IMR-90 (cell line): Measurements from ENCODE around the gene BCKDK. TPM values are rescaled to one million over a fixed set of nuclear protein-coding genes. Genes with fewer than 3 reads are reported as not detected.

Experiments used
- ATAC-seq: fragments of 200-7000 bp; cut with Tn5 transposase; 2 replicates; pipeline ENCODE4 v1.9.1; 2020; ENCODE audit warnings: low read depth, mild to moderate bottlenecking, moderate library complexity
- BruUV-seq: library from RNA; stranded (reverse); fragments of 400-500 nt; replicated peaks from 2 replicates; lab custom pipeline; 2021; lab: Mats Ljungman, UMichigan
- CTCF ChIA-PET: fragments of 300-600 bp; formaldehyde crosslinking; extraction: SDS; loops from one replicate; lab custom pipeline; 2021; ENCODE audit warnings: antibody characterized with exemption; lab: Yijun Ruan, JAX
- POLR2A ChIA-PET: fragments of 300-600 bp; sonication (Branson Sonifier 250); formaldehyde crosslinking; loops from one replicate; lab custom pipeline; 2022; ENCODE audit warnings: antibody characterized with exemption; ENCODE audit not compliant: unreplicated experiment; lab: Charles Lee
- DNase-seq: peaks from one replicate; pipeline ENCODE4 v3.0.0; 2013
- H2AFZ ChIP-seq: replicated peaks from 2 replicates; pipeline ENCODE3; 2013; ENCODE audit warnings: low read length, mild to moderate bottlenecking; ENCODE audit not compliant: poor library complexity
- H2AK5ac ChIP-seq: 2 replicates; pipeline ENCODE4 v1.6.1; 2013; ENCODE audit warnings: low read depth, low read length, inconsistent platforms
- H2AK9ac ChIP-seq: replicated peaks from 2 replicates; pipeline ENCODE3; 2013; ENCODE audit warnings: mild to moderate bottlenecking, low read depth, low read length, moderate library complexity; ENCODE audit not compliant: poor library complexity
- H2BK120ac ChIP-seq: 2 replicates; pipeline ENCODE4 v1.6.1; 2013; ENCODE audit warnings: low read depth, low read length, inconsistent platforms
- H2BK15ac ChIP-seq: 3 replicates; pipeline ENCODE4 v1.6.1; 2013; ENCODE audit warnings: low read depth, low read length, inconsistent platforms
- H2BK20ac ChIP-seq: 2 replicates; pipeline ENCODE4 v1.6.1; 2013; ENCODE audit warnings: low read depth, mild to moderate bottlenecking, inconsistent platforms, low read length, moderate library complexity
- H2BK5ac ChIP-seq: 2 replicates; pipeline ENCODE4 v1.6.1; 2013; ENCODE audit warnings: mild to moderate bottlenecking, low read depth, low read length, inconsistent platforms; ENCODE audit not compliant: poor library complexity, severe bottlenecking
- H3K14ac ChIP-seq: replicated peaks from 2 replicates; pipeline ENCODE4 v1.6.1; 2013; ENCODE audit warnings: low read depth, low read length, inconsistent platforms
- H3K18ac ChIP-seq: 2 replicates; pipeline ENCODE4 v1.6.1; 2013; ENCODE audit warnings: low read depth, low read length, control low read depth
- H3K23ac ChIP-seq: 2 replicates; pipeline ENCODE4 v1.6.1; 2013; ENCODE audit warnings: low read depth, low read length, inconsistent platforms
- H3K27ac ChIP-seq: 2 replicates; pipeline ENCODE4 v1.5.1; 2013; ENCODE audit warnings: mild to moderate bottlenecking, control low read depth, low read length; ENCODE audit not compliant: insufficient read depth
- H3K27me3 ChIP-seq: 2 replicates; pipeline ENCODE4 v1.6.1; 2013; ENCODE audit warnings: low read length; ENCODE audit not compliant: control insufficient read depth, insufficient read depth
- H3K36me3 ChIP-seq: 2 replicates; pipeline ENCODE4 v1.6.1; 2013; ENCODE audit warnings: low read length, mixed read lengths; ENCODE audit not compliant: control insufficient read depth, insufficient read depth
- H3K4ac ChIP-seq: 2 replicates; pipeline ENCODE4 v1.6.1; 2013; ENCODE audit warnings: low read depth, low read length, inconsistent platforms
- H3K4me1 ChIP-seq: 2 replicates; pipeline ENCODE4 v1.6.1; 2013; ENCODE audit warnings: low read length, mixed read lengths; ENCODE audit not compliant: control insufficient read depth, insufficient read depth
- H3K4me2 ChIP-seq: 2 replicates; pipeline ENCODE4 v1.6.1; 2013; ENCODE audit warnings: low read depth, mild to moderate bottlenecking, control low read depth, low read length, moderate library complexity
- H3K4me3 ChIP-seq: 2 replicates; pipeline ENCODE4 v1.5.1; 2013; ENCODE audit warnings: low read depth, mild to moderate bottlenecking, control low read depth, low read length, moderate library complexity; ENCODE audit not compliant: insufficient read depth
- H3K56ac ChIP-seq: 2 replicates; pipeline ENCODE4 v1.6.1; 2013; ENCODE audit warnings: low read length, inconsistent platforms; ENCODE audit not compliant: insufficient read depth; ENCODE audit errors: extremely low read depth
- H3K79me1 ChIP-seq, 2 experiments: 2 replicates each; pipeline ENCODE4 v1.6.1; 2013; ENCODE audit warnings: low read length in 2 of 2, inconsistent platforms in 1 of 2, low read depth in 1 of 2
- H3K9ac ChIP-seq: 2 replicates; pipeline ENCODE4 v1.6.1; 2013; ENCODE audit warnings: low read depth, low read length, control low read depth
- H3K9me1 ChIP-seq: 2 replicates; pipeline ENCODE4 v1.6.1; 2013; ENCODE audit warnings: low read length, inconsistent platforms; ENCODE audit not compliant: insufficient read depth
- H3K9me3 ChIP-seq: 2 replicates; pipeline ENCODE4 v1.6.1; 2013; ENCODE audit warnings: low read length; ENCODE audit not compliant: control insufficient read depth, insufficient read depth
- H4K20me1 ChIP-seq: 2 replicates; pipeline ENCODE4 v1.6.1; 2013; ENCODE audit warnings: low read length, inconsistent platforms; ENCODE audit not compliant: insufficient read depth
- H4K5ac ChIP-seq: 2 replicates; pipeline ENCODE4 v1.6.1; 2013; ENCODE audit warnings: mild to moderate bottlenecking, low read depth, low read length, control low read depth
- H4K8ac ChIP-seq, 2 experiments: 2 replicates each; pipeline ENCODE4 v1.6.1; 2013; ENCODE audit warnings: low read depth in 2 of 2, low read length in 2 of 2, control low read depth in 1 of 2, inconsistent platforms in 1 of 2
- H4K91ac ChIP-seq: 2 replicates; pipeline ENCODE4 v1.6.1; 2013; ENCODE audit warnings: low read depth, low read length, inconsistent platforms; ENCODE audit not compliant: insufficient read depth
- CEBPB ChIP-seq: IDR thresholded peaks from 2 replicates; pipeline ENCODE4 v1.6.1; 2012; ENCODE audit warnings: low read depth, low read length, improper control_type of control experiment
- CHD1 ChIP-seq: IDR thresholded peaks from 2 replicates; pipeline ENCODE4 v1.6.1; 2012; ENCODE audit warnings: low read depth, low read length, improper control_type of control experiment
- FOS ChIP-seq: fragments of 150-350 bp; IDR thresholded peaks from 2 replicates; pipeline ENCODE4 v1.6.1; 2016; ENCODE audit warnings: low read depth, low read length
- MAFK ChIP-seq: IDR thresholded peaks from 2 replicates; pipeline ENCODE4 v1.6.1; 2012; ENCODE audit warnings: low read depth, low read length, improper control_type of control experiment
- MAZ ChIP-seq: IDR thresholded peaks from 2 replicates; pipeline ENCODE4 v1.6.1; 2012; ENCODE audit warnings: low read depth, mild to moderate bottlenecking, low read length, improper control_type of control experiment, moderate library complexity, borderline replicate concordance
- MXI1 ChIP-seq: IDR thresholded peaks from 2 replicates; pipeline ENCODE4 v1.6.1; 2012; ENCODE audit warnings: low read depth, mild to moderate bottlenecking, low read length, moderate library complexity, borderline replicate concordance
- NFE2L2 ChIP-seq: fragments of 150-350 bp; IDR thresholded peaks from 2 replicates; pipeline ENCODE4 v1.6.1; 2016; ENCODE audit warnings: low read depth, mild to moderate bottlenecking, low read length
- POLR2A ChIP-seq: IDR thresholded peaks from 2 replicates; pipeline ENCODE4 v1.6.1; 2012; ENCODE audit warnings: mild to moderate bottlenecking, low read depth, low read length
- RAD21 ChIP-seq: IDR thresholded peaks from 2 replicates; pipeline ENCODE4 v1.6.1; 2012; ENCODE audit warnings: low read length, improper control_type of control experiment
- RCOR1 ChIP-seq: IDR thresholded peaks from 2 replicates; pipeline ENCODE4 v1.6.1; 2012; ENCODE audit warnings: mild to moderate bottlenecking, low read length, improper control_type of control experiment; ENCODE audit not compliant: insufficient replicate concordance
- RFX5 ChIP-seq: IDR thresholded peaks from 2 replicates; pipeline ENCODE4 v1.8.0; 2012; ENCODE audit warnings: low read depth, mild to moderate bottlenecking, low read length, moderate library complexity
- SMC3 ChIP-seq: fragments of 150-350 bp; IDR thresholded peaks from 2 replicates; pipeline ENCODE4 v1.6.1; 2016; ENCODE audit warnings: low read depth, mild to moderate bottlenecking, antibody characterized with exemption, low read length, moderate library complexity
- whole genome bisulfite sequencing, 2 experiments: methylation state at CpG; one replicate each; pipeline versions ENCODE4 v1.1.5 to v1.1.7; 2013; ENCODE audit warnings: missing lambda C conversion rate in 2 of 2; ENCODE audit not compliant: insufficient read length in 1 of 2; ENCODE audit errors: extremely low coverage in 2 of 2; 5-methylcytosine and 5-hydroxymethylcytosine counted together
- dilution Hi-C: fragments of 300-500 bp; cut with HindIII; formaldehyde crosslinking; loops from one replicate; pipeline ENCODE4 v1.14.3; 2018; ENCODE audit warnings: low sequenced_read_pairs; ENCODE audit not compliant: unreplicated experiment
- in situ Hi-C: fragments of 300-500 bp; cut with MboI; formaldehyde crosslinking; loops from 3 replicates; pipeline ENCODE4 v1.14.3; 2019; ENCODE audit warnings: low sequenced_read_pairs, inconsistent platforms, mixed read lengths
- intact Hi-C: fragments of 100-400 bp; cut with micrococcal nuclease; formaldehyde crosslinking; loops from 2 replicates; pipeline ENCODE4 v1.10.0; 2022
- polyA plus RNA-seq, 3 experiments: library from polyadenylated mRNA; depleted of rRNA; stranded (reverse); fragments of >200 nt; gene quantifications; 2 replicates each; pipeline ENCODE4 v1.2.3, GENCODE V29; 2012; ENCODE audit warnings: low replicate concordance in 1 of 3
- total RNA-seq: library from RNA; depleted of rRNA; stranded (reverse); fragments of >200 nt; gene quantifications from 2 replicates; pipeline ENCODE4 v1.2.3, GENCODE V29; 2012
- TF ChIP-seq, protein P1 (sequence below): fragments of 150-350 bp; IDR thresholded peaks from 2 replicates; pipeline ENCODE4 v1.6.1; 2016; ENCODE audit warnings: low read depth, mild to moderate bottlenecking, low read length, moderate library complexity, borderline replicate concordance
- TF ChIP-seq, protein P2 (sequence below): fragments of 150-350 bp; IDR thresholded peaks from 2 replicates; pipeline ENCODE4 v1.6.1; 2017; ENCODE audit warnings: mild to moderate bottlenecking, antibody characterized with exemption, low read length, low read depth
- TF ChIP-seq, protein P3 (sequence below): conservative IDR thresholded peaks from 2 replicates; pipeline ENCODE4 v1.5.1; 2012; ENCODE audit warnings: mild to moderate bottlenecking, low read depth, low read length, improper control_type of control experiment

BCKDK gene
- total and polyA plus RNA-seq, 2 of the 4 experiments (the other 2 are of a cell fraction), result 26.0 to 79.3 TPM

DNA sequence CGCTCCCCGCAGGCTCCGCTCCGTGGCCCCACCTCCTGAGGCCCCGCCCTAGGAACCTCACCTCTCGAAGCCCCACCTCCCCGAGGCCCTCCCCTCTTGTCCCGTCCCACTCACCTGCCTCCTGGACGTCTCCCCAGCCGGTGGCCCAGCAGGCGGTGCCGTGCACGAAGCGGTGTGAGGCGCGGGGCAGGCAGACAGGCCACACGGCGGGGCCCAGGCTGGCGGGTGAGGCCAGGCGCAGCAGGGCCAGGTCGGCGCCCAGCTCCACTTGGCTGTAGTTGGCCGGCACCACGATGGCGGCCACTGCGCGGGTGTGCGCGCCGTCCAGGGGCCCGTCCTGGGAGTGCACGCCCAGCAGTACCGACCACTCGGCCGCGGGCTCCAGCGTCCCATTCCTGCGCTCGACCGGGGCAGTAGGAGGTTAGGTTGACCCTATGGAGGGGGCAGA, 40.1 kb downstream of the BCKDK start:
- TF ChIP-seq, protein P1, sequence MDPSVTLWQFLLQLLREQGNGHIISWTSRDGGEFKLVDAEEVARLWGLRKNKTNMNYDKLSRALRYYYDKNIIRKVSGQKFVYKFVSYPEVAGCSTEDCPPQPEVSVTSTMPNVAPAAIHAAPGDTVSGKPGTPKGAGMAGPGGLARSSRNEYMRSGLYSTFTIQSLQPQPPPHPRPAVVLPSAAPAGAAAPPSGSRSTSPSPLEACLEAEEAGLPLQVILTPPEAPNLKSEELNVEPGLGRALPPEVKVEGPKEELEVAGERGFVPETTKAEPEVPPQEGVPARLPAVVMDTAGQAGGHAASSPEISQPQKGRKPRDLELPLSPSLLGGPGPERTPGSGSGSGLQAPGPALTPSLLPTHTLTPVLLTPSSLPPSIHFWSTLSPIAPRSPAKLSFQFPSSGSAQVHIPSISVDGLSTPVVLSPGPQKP, result no peak
- TF ChIP-seq RAD21 (no peak), POLR2A (no peak), CEBPB (no peak), MXI1 (no peak), RFX5 (no peak), SMC3 (no peak), RCOR1 (no peak), MAFK (no peak), CHD1 (no peak), MAZ (no peak), FOS (no peak), NFE2L2 (no peak)
- TF ChIP-seq, protein P2, sequence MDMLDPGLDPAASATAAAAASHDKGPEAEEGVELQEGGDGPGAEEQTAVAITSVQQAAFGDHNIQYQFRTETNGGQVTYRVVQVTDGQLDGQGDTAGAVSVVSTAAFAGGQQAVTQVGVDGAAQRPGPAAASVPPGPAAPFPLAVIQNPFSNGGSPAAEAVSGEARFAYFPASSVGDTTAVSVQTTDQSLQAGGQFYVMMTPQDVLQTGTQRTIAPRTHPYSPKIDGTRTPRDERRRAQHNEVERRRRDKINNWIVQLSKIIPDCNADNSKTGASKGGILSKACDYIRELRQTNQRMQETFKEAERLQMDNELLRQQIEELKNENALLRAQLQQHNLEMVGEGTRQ, result no peak
- TF ChIP-seq, protein P3, sequence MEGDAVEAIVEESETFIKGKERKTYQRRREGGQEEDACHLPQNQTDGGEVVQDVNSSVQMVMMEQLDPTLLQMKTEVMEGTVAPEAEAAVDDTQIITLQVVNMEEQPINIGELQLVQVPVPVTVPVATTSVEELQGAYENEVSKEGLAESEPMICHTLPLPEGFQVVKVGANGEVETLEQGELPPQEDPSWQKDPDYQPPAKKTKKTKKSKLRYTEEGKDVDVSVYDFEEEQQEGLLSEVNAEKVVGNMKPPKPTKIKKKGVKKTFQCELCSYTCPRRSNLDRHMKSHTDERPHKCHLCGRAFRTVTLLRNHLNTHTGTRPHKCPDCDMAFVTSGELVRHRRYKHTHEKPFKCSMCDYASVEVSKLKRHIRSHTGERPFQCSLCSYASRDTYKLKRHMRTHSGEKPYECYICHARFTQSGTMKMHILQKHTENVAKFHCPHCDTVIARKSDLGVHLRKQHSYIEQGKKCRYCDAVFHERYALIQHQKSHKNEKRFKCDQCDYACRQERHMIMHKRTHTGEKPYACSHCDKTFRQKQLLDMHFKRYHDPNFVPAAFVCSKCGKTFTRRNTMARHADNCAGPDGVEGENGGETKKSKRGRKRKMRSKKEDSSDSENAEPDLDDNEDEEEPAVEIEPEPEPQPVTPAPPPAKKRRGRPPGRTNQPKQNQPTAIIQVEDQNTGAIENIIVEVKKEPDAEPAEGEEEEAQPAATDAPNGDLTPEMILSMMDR, result no peak
- H3K9me1 ChIP-seq, result no peaks in the 10 kb centered on the region
- no peak overlapping the region for H2BK20ac ChIP-seq
- H4K5ac ChIP-seq, result no peak overlapping the region
- no peaks in the 10 kb centered on the region; the same call in 1 of the 2 replicates for H4K20me1 ChIP-seq
- H3K56ac ChIP-seq, result no peak overlapping the region
- H3K27me3 ChIP-seq, result peaks cover 37% of the 10 kb centered on the region
- no peaks in the 10 kb centered on the region for H3K36me3 ChIP-seq
- H3K9ac ChIP-seq, result no peak overlapping the region
- no peak for DNase-seq
- H3K9me3 ChIP-seq, result no peaks in the 10 kb centered on the region
- no peak overlapping the region for H3K23ac ChIP-seq
- no peak overlapping the region for H3K18ac ChIP-seq
- no peak overlapping the region for H2AK9ac ChIP-seq
- no peaks in the 10 kb centered on the region for H3K79me1 ChIP-seq
- H3K4ac ChIP-seq, result no peak overlapping the region
- no peak overlapping the region for H2AK5ac ChIP-seq
- no peak overlapping the region for H2BK15ac ChIP-seq
- H3K27ac ChIP-seq, result no peak overlapping the region
- no peak overlapping the region for H3K4me3 ChIP-seq
- H3K4me2 ChIP-seq, result no peak overlapping the region
- WGBS, 2 experiments, result 14% methylated on average over 16 of the region's 40 CpGs; no CpG with 5 or more reads in 1 of the 2 experiments
- CTCF ChIA-PET, result no interaction called here
- H4K91ac ChIP-seq, result no peak overlapping the region
- H3K4me1 ChIP-seq, result no peaks in the 10 kb centered on the region
- intact Hi-C loops (no loop called here), in situ Hi-C loops (no loop called here), dilution Hi-C loops (no loop called here)
- no peak; the same call in 1 of the 2 replicates for ATAC-seq
- no peak overlapping the region for H2BK120ac ChIP-seq
- H2AFZ ChIP-seq, result peak overlapping the region; percentile 61
- no TSS peak for BruUV-seq
- H2BK5ac ChIP-seq, result no peak overlapping the region
- no peak overlapping the region for H4K8ac ChIP-seq
- H3K14ac ChIP-seq, result no peak overlapping the region
- POLR2A ChIA-PET, result no interaction called here
